Natural killer cell (primary cell): ENCODE measurements around the gene RAN. TPM values are rescaled to one million over a fixed set of nuclear protein-coding genes. Genes with fewer than 3 reads are reported as not detected.

ENCODE experiments used
- ATAC-seq, 3 donors: fragments of 150-1000 bp in 2 of 3; fragments of 200-7000 bp in 1 of 3; cut with Tn5 transposase; 1 replicate in 1 of 3; 2 replicates in 2 of 3; pipeline ENCODE4 v1.10.0; 2021; ENCODE audit warnings: mild to moderate bottlenecking in 2 of 3, moderate library complexity in 2 of 3
- DNase-seq, 2 donors: peaks; one replicate each; pipeline versions ENCODE4 v3.0.0 to v3.0.0-alpha.2; 2013 to 2021; ENCODE audit warnings: mixed read lengths in 1 of 2
- H3K27ac ChIP-seq: one replicate; pipeline ENCODE4 v1.5.1; 2013; ENCODE audit warnings: mild to moderate bottlenecking, low read length
- H3K27me3 ChIP-seq: one replicate; pipeline ENCODE4 v1.6.1; 2013; ENCODE audit warnings: low read length; ENCODE audit not compliant: control insufficient read depth, insufficient read depth
- H3K36me3 ChIP-seq: one replicate; pipeline ENCODE4 v1.6.1; 2013; ENCODE audit warnings: low read length; ENCODE audit not compliant: control insufficient read depth, insufficient read depth
- H3K4me1 ChIP-seq: one replicate; pipeline ENCODE4 v1.6.1; 2013; ENCODE audit warnings: low read length; ENCODE audit not compliant: control insufficient read depth, insufficient read depth
- H3K4me3 ChIP-seq: one replicate; pipeline ENCODE4 v1.5.1; 2013; ENCODE audit warnings: low read length
- H3K9me3 ChIP-seq: one replicate; pipeline ENCODE4 v1.6.1; 2013; ENCODE audit warnings: low read length; ENCODE audit not compliant: control insufficient read depth, insufficient read depth
- H3K27ac Mint-ChIP-seq, 2 donors: one replicate each; pipeline ENCODE4 v1.8.0; 2022; ENCODE audit warnings: mild to moderate bottlenecking in 2 of 2, mixed read lengths in 2 of 2, moderate library complexity in 1 of 2
- H3K27me3 Mint-ChIP-seq, 2 donors: one replicate each; pipeline ENCODE4 v1.8.0; 2022; ENCODE audit warnings: low read depth in 2 of 2, mixed read lengths in 2 of 2
- H3K36me3 Mint-ChIP-seq: one replicate; pipeline ENCODE4 v1.8.0; 2022; ENCODE audit warnings: mixed read lengths
- H3K4me1 Mint-ChIP-seq, 2 donors: one replicate each; pipeline ENCODE4 v1.8.0; 2022; ENCODE audit warnings: mixed read lengths in 2 of 2
- H3K4me3 Mint-ChIP-seq: one replicate; pipeline ENCODE4 v1.8.0; 2022; ENCODE audit warnings: mild to moderate bottlenecking, moderate library complexity, mixed read lengths
- H3K9me3 Mint-ChIP-seq, 2 donors: one replicate each; pipeline ENCODE4 v1.8.0; 2022; ENCODE audit warnings: mixed read lengths in 2 of 2
- CTCF ChIP-seq: fragments of 200-600 bp; IDR thresholded peaks from one replicate; pipeline ENCODE4 v1.8.0; 2022; ENCODE audit warnings: antibody characterized with exemption
- WGBS: methylation state at CpG from one replicate; pipeline ENCODE4 v1.1.7; 2013; ENCODE audit warnings: missing lambda C conversion rate; ENCODE audit not compliant: insufficient coverage; 5-methylcytosine and 5-hydroxymethylcytosine counted together
- intact Hi-C: fragments of 100-400 bp; cut with micrococcal nuclease; formaldehyde crosslinking; loops from one replicate; pipeline ENCODE4 v1.14.2; 2022
- total RNA-seq, 4 donors: library from RNA; stranded (reverse); fragments of 120-200 nt in 1 of 4; gene quantifications; one replicate each; pipeline versions ENCODE4 v1.2.3 to v1.2.4, GENCODE V29; 2013 to 2022

Gene RAN
- total RNA-seq, 3 donors from 2014 or later (not counting 1 experiment from before 2014, with no cell fraction given): 244 to 264 (median 247) TPM

GRCh38 chr12:130920723-130921381, 49.0 kb downstream of the RAN start:
- Mint-ChIP-seq H3K27ac (no peak overlapping the region), H3K27me3 (peaks cover 37 to 61% of the 10 kb centered on the region in 2 donors), H3K4me3 (no peak overlapping the region), H3K9me3 (no peaks in the 10 kb centered on the region), H3K4me1 (peaks cover 0 to 5% of the 10 kb centered on the region in 2 donors), H3K36me3 (no peaks in the 10 kb centered on the region)
- Histone ChIP-seq H3K27me3 (peaks cover 3% of the 10 kb centered on the region), H3K36me3 (no peaks in the 10 kb centered on the region), H3K27ac (no peak overlapping the region), H3K4me1 (no peaks in the 10 kb centered on the region), H3K9me3 (no peaks in the 10 kb centered on the region), H3K4me3 (no peak overlapping the region)
- no peak for ATAC-seq
- intact Hi-C loops: no loop called here
- no peak for DNase-seq
- no peak for TF ChIP-seq CTCF
- WGBS: 75% methylated on average over 8 of the region's 8 CpGs

- ATAC-seq (no peak), DNase-seq (no peak)
- Mint-ChIP-seq H3K27ac (no peak overlapping the region), H3K27me3 (peaks cover 29 to 45% of the 10 kb centered on the region in 2 donors), H3K4me1 (no peaks in the 10 kb centered on the region), H3K36me3 (no peaks in the 10 kb centered on the region), H3K9me3 (no peaks in the 10 kb centered on the region), H3K4me3 (no peak overlapping the region)
- Histone ChIP-seq H3K4me1 (no peaks in the 10 kb centered on the region), H3K36me3 (no peaks in the 10 kb centered on the region), H3K9me3 (no peaks in the 10 kb centered on the region), H3K27me3 (no peaks in the 10 kb centered on the region), H3K4me3 (no peak overlapping the region), H3K27ac (no peak overlapping the region)
- WGBS: 81% methylated on average over 3 of the region's 4 CpGs
- TF ChIP-seq CTCF: no peak
- intact Hi-C loops: no loop called here
These were observed 50.7 kb downstream of the RAN start for GRCh38 chr12:130922511-130922953.

- no peak overlapping the region for H3K4me3 ChIP-seq
- no peaks in the 10 kb centered on the region for H3K9me3 Mint-ChIP-seq
- no peaks in the 10 kb centered on the region for H3K9me3 ChIP-seq
- H3K27me3 Mint-ChIP-seq: peaks cover 29 to 30% of the 10 kb centered on the region in 2 donors
- no peak overlapping the region for H3K27ac ChIP-seq
- ATAC-seq (no peak), DNase-seq (no peak)
- no peaks in the 10 kb centered on the region for H3K36me3 Mint-ChIP-seq
- H3K4me3 Mint-ChIP-seq: no peak overlapping the region
- no peaks in the 10 kb centered on the region for H3K36me3 ChIP-seq
- H3K4me1 ChIP-seq: no peaks in the 10 kb centered on the region
- no peaks in the 10 kb centered on the region for H3K27me3 ChIP-seq
- WGBS: 72% methylated on average over 23 of the region's 23 CpGs
- no peak overlapping the region for H3K27ac Mint-ChIP-seq
- no peaks in the 10 kb centered on the region for H3K4me1 Mint-ChIP-seq
- intact Hi-C loops: no loop called here
- no peak for TF ChIP-seq CTCF
These were observed 53.2 kb downstream of the RAN start for GRCh38 chr12:130924966-130925665.
